Peyer's patch (tissue), 4 donors: ENCODE data around the gene RXRA.

Source experiments
- POLR2A ChIP-seq, 2 donors: fragments of 450-650 bp; IDR thresholded peaks; one replicate each; pipeline ENCODE4 v1.5.1; 2017; ENCODE audit warnings: antibody characterized with exemption in 2 of 2, mild to moderate bottlenecking in 2 of 2, moderate library complexity in 2 of 2
- TF ChIP-seq, protein P1 (sequence below), 6 experiments: fragments of 450-650 bp in 4 of 6; fragments of 200-600 bp in 2 of 6; sonication (generic) in 1 of 6; IDR thresholded peaks; one replicate each; pipeline ENCODE4 v1.5.1; 2017 to 2019; ENCODE audit warnings: antibody characterized with exemption in 6 of 6, mild to moderate bottlenecking in 3 of 6, moderate library complexity in 1 of 6

DNA sequence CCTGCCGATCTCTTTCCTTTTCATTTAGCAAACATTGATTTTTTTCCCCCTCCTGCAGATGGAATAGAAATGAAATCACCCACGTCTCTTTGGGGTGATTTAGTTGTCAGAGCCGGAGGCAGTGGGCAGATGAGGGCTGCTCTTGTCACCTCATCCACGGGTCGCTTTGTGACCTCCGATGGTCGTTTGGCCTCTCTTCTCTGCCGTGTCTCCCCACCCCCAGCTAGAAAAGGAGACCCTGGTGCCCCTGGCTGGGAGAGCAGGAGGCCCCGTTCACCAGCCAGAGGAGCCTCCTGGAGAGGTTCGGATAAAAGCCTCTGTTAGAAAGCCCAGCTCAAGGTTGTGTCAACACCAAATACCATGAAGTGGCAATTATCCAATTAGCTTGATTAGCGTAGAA is 21.6 kb upstream of the RXRA start:
- TF ChIP-seq, protein P1, sequence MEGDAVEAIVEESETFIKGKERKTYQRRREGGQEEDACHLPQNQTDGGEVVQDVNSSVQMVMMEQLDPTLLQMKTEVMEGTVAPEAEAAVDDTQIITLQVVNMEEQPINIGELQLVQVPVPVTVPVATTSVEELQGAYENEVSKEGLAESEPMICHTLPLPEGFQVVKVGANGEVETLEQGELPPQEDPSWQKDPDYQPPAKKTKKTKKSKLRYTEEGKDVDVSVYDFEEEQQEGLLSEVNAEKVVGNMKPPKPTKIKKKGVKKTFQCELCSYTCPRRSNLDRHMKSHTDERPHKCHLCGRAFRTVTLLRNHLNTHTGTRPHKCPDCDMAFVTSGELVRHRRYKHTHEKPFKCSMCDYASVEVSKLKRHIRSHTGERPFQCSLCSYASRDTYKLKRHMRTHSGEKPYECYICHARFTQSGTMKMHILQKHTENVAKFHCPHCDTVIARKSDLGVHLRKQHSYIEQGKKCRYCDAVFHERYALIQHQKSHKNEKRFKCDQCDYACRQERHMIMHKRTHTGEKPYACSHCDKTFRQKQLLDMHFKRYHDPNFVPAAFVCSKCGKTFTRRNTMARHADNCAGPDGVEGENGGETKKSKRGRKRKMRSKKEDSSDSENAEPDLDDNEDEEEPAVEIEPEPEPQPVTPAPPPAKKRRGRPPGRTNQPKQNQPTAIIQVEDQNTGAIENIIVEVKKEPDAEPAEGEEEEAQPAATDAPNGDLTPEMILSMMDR (IDR thresholded peaks at IDR 0.05) = no peak
- TF ChIP-seq POLR2A (IDR thresholded peaks at IDR 0.05) = no peak
